ENCODE results near the gene MPC2. TPM values are rescaled to one million over a fixed set of nuclear protein-coding genes. Genes with fewer than 3 reads are reported as not detected.

The MPC2 gene
- total RNA-seq, 4 donors from 2014 or later, result 43.8 to 102 (median 58.5) TPM

- no peak overlapping the region for H3K27ac ChIP-seq
- ATAC-seq, result no peak
- H3K4me3 ChIP-seq, result no peak overlapping the region
- WGBS, 2 donors (ENCODE audit: low coverage in 1 of 2), result 54 to 95% methylated on average over 3 of the region's 3 CpGs
- H3K27me3 ChIP-seq, result no peaks in the 10 kb centered on the region
- peaks cover 0 to 10% (median 0%) of the 10 kb centered on the region in 3 donors for H3K4me1 ChIP-seq
- no peaks in the 10 kb centered on the region for H3K9me3 ChIP-seq
- TF ChIP-seq POLR2AphosphoS5 (IDR thresholded peaks at IDR 0.05), result no peak
- TF ChIP-seq POLR2A (IDR thresholded peaks at IDR 0.05), result no peak
- no peak for TF ChIP-seq EP300 (IDR thresholded peaks at IDR 0.05)
- TF ChIP-seq CTCF (IDR thresholded peaks at IDR 0.05), result no peak
- H3K36me3 ChIP-seq, result no peaks in the 10 kb centered on the region
These were observed 31.7 kb downstream of the MPC2 start for GRCh38 chr1:167905182-167905581.

- H3K36me3 ChIP-seq, result no peaks in the 10 kb centered on the region
- no peaks in the 10 kb centered on the region for H3K27me3 ChIP-seq
- H3K4me3 ChIP-seq, result no peak overlapping the region
- no peak for ATAC-seq
- TF ChIP-seq POLR2A (IDR thresholded peaks at IDR 0.05) (no peak), POLR2AphosphoS5 (IDR thresholded peaks at IDR 0.05) (no peak), CTCF (IDR thresholded peaks at IDR 0.05) (no peak), EP300 (IDR thresholded peaks at IDR 0.05) (no peak)
- 60 to 61% methylated on average over 2 to 4 of the region's 4 CpGs for WGBS, 2 donors (ENCODE audit: low coverage in 1 of 2)
- H3K4me1 ChIP-seq, result peaks cover 0 to 12% (median 0%) of the 10 kb centered on the region in 3 donors
- no peak overlapping the region for H3K27ac ChIP-seq
- no peaks in the 10 kb centered on the region for H3K9me3 ChIP-seq
These were observed 32.2 kb downstream of the MPC2 start for GRCh38 chr1:167904652-167905130.

GRCh38 chr1:167900907-167901306 is 36.0 kb downstream of the MPC2 start:
- no peak overlapping the region for H3K4me3 ChIP-seq
- WGBS, 2 donors (ENCODE audit: low coverage in 1 of 2), result 84 to 88% methylated on average over 4 of the region's 4 CpGs
- no peaks in the 10 kb centered on the region for H3K36me3 ChIP-seq
- H3K27ac ChIP-seq, result no peak overlapping the region
- H3K4me1 ChIP-seq, result peaks cover 0 to 19% (median 0%) of the 10 kb centered on the region in 3 donors
- no peak for ATAC-seq
- TF ChIP-seq EP300 (IDR thresholded peaks at IDR 0.05) (no peak), CTCF (IDR thresholded peaks at IDR 0.05) (no peak), POLR2A (IDR thresholded peaks at IDR 0.05) (no peak), POLR2AphosphoS5 (IDR thresholded peaks at IDR 0.05) (no peak)
- no peaks in the 10 kb centered on the region for H3K27me3 ChIP-seq
- H3K9me3 ChIP-seq, result no peaks in the 10 kb centered on the region

GRCh38 chr1:167899253-167899681 is 37.6 kb downstream of the MPC2 start:
- TF ChIP-seq EP300 (IDR thresholded peaks at IDR 0.05), result no peak
- no peak for TF ChIP-seq POLR2A (IDR thresholded peaks at IDR 0.05)
- peak; percentile 55 for TF ChIP-seq POLR2AphosphoS5 (IDR thresholded peaks at IDR 0.05)
- no peak for TF ChIP-seq CTCF (IDR thresholded peaks at IDR 0.05)
- Histone ChIP-seq H3K36me3 (no peaks in the 10 kb centered on the region), H3K4me1 (peaks cover 0 to 10% (median 0%) of the 10 kb centered on the region in 3 donors), H3K4me3 (no peak overlapping the region), H3K27ac (no peak overlapping the region), H3K27me3 (no peaks in the 10 kb centered on the region), H3K9me3 (no peaks in the 10 kb centered on the region)
- ATAC-seq, result peak; percentile 71
- 44% methylated on average over 2 of the region's 4 CpGs; no CpG with 5 or more reads in 1 of the 2 donors for whole genome bisulfite sequencing, 2 donors (ENCODE audit: low coverage in 1 of 2)

GRCh38 chr1:167898578-167899222 is 38.2 kb downstream of the MPC2 start:
- H3K27me3 ChIP-seq, result no peaks in the 10 kb centered on the region
- no peak for ATAC-seq
- TF ChIP-seq POLR2AphosphoS5 (IDR thresholded peaks at IDR 0.05) (no peak), EP300 (IDR thresholded peaks at IDR 0.05) (no peak), POLR2A (IDR thresholded peaks at IDR 0.05) (no peak), CTCF (IDR thresholded peaks at IDR 0.05) (no peak)
- no peaks in the 10 kb centered on the region for H3K9me3 ChIP-seq
- no peaks in the 10 kb centered on the region for H3K36me3 ChIP-seq
- WGBS, 2 donors (ENCODE audit: low coverage in 1 of 2), result 93 to 97% methylated on average over 6 to 8 of the region's 9 CpGs
- H3K4me3 ChIP-seq, result no peak overlapping the region
- no peak overlapping the region for H3K27ac ChIP-seq
- H3K4me1 ChIP-seq, result peaks cover 0 to 9% (median 0%) of the 10 kb centered on the region in 3 donors

Data from gastroesophageal sphincter (tissue), 4 donors.